IMR-90 (cell line): ENCODE measurements around the gene MCM3AP. TPM values are rescaled to one million over a fixed set of nuclear protein-coding genes. Genes with fewer than 3 reads are reported as not detected.

ENCODE experiments used
- ATAC-seq: fragments of 200-7000 bp; cut with Tn5 transposase; 2 replicates; pipeline ENCODE4 v1.9.1; 2020; ENCODE audit warnings: low read depth, mild to moderate bottlenecking, moderate library complexity
- BruUV-seq: library from RNA; stranded (reverse); fragments of 400-500 nt; replicated peaks from 2 replicates; lab custom pipeline; 2021; lab: Mats Ljungman, UMichigan
- CTCF ChIA-PET: fragments of 300-600 bp; formaldehyde crosslinking; extraction: SDS; loops from one replicate; lab custom pipeline; 2021; ENCODE audit warnings: antibody characterized with exemption; lab: Yijun Ruan, JAX
- POLR2A ChIA-PET: fragments of 300-600 bp; sonication (Branson Sonifier 250); formaldehyde crosslinking; loops from one replicate; lab custom pipeline; 2022; ENCODE audit warnings: antibody characterized with exemption; ENCODE audit not compliant: unreplicated experiment; lab: Charles Lee
- DNase-seq: peaks from one replicate; pipeline ENCODE4 v3.0.0; 2013
- H2AFZ ChIP-seq: replicated peaks from 2 replicates; pipeline ENCODE3; 2013; ENCODE audit warnings: low read length, mild to moderate bottlenecking; ENCODE audit not compliant: poor library complexity
- H2AK5ac ChIP-seq: 2 replicates; pipeline ENCODE4 v1.6.1; 2013; ENCODE audit warnings: low read depth, low read length, inconsistent platforms
- H2AK9ac ChIP-seq: replicated peaks from 2 replicates; pipeline ENCODE3; 2013; ENCODE audit warnings: mild to moderate bottlenecking, low read depth, low read length, moderate library complexity; ENCODE audit not compliant: poor library complexity
- H2BK120ac ChIP-seq: 2 replicates; pipeline ENCODE4 v1.6.1; 2013; ENCODE audit warnings: low read depth, low read length, inconsistent platforms
- H2BK15ac ChIP-seq: 3 replicates; pipeline ENCODE4 v1.6.1; 2013; ENCODE audit warnings: low read depth, low read length, inconsistent platforms
- H2BK20ac ChIP-seq: 2 replicates; pipeline ENCODE4 v1.6.1; 2013; ENCODE audit warnings: low read depth, mild to moderate bottlenecking, inconsistent platforms, low read length, moderate library complexity
- H2BK5ac ChIP-seq: 2 replicates; pipeline ENCODE4 v1.6.1; 2013; ENCODE audit warnings: mild to moderate bottlenecking, low read depth, low read length, inconsistent platforms; ENCODE audit not compliant: poor library complexity, severe bottlenecking
- H3K14ac ChIP-seq: replicated peaks from 2 replicates; pipeline ENCODE4 v1.6.1; 2013; ENCODE audit warnings: low read depth, low read length, inconsistent platforms
- H3K18ac ChIP-seq: 2 replicates; pipeline ENCODE4 v1.6.1; 2013; ENCODE audit warnings: low read depth, low read length, control low read depth
- H3K23ac ChIP-seq: 2 replicates; pipeline ENCODE4 v1.6.1; 2013; ENCODE audit warnings: low read depth, low read length, inconsistent platforms
- H3K27ac ChIP-seq: 2 replicates; pipeline ENCODE4 v1.5.1; 2013; ENCODE audit warnings: mild to moderate bottlenecking, control low read depth, low read length; ENCODE audit not compliant: insufficient read depth
- H3K27me3 ChIP-seq: 2 replicates; pipeline ENCODE4 v1.6.1; 2013; ENCODE audit warnings: low read length; ENCODE audit not compliant: control insufficient read depth, insufficient read depth
- H3K36me3 ChIP-seq: 2 replicates; pipeline ENCODE4 v1.6.1; 2013; ENCODE audit warnings: low read length, mixed read lengths; ENCODE audit not compliant: control insufficient read depth, insufficient read depth
- H3K4ac ChIP-seq: 2 replicates; pipeline ENCODE4 v1.6.1; 2013; ENCODE audit warnings: low read depth, low read length, inconsistent platforms
- H3K4me1 ChIP-seq: 2 replicates; pipeline ENCODE4 v1.6.1; 2013; ENCODE audit warnings: low read length, mixed read lengths; ENCODE audit not compliant: control insufficient read depth, insufficient read depth
- H3K4me2 ChIP-seq: 2 replicates; pipeline ENCODE4 v1.6.1; 2013; ENCODE audit warnings: low read depth, mild to moderate bottlenecking, control low read depth, low read length, moderate library complexity
- H3K4me3 ChIP-seq: 2 replicates; pipeline ENCODE4 v1.5.1; 2013; ENCODE audit warnings: low read depth, mild to moderate bottlenecking, control low read depth, low read length, moderate library complexity; ENCODE audit not compliant: insufficient read depth
- H3K56ac ChIP-seq: 2 replicates; pipeline ENCODE4 v1.6.1; 2013; ENCODE audit warnings: low read length, inconsistent platforms; ENCODE audit not compliant: insufficient read depth; ENCODE audit errors: extremely low read depth
- H3K79me1 ChIP-seq, 2 experiments: 2 replicates each; pipeline ENCODE4 v1.6.1; 2013; ENCODE audit warnings: low read length in 2 of 2, inconsistent platforms in 1 of 2, low read depth in 1 of 2
- H3K9ac ChIP-seq: 2 replicates; pipeline ENCODE4 v1.6.1; 2013; ENCODE audit warnings: low read depth, low read length, control low read depth
- H3K9me1 ChIP-seq: 2 replicates; pipeline ENCODE4 v1.6.1; 2013; ENCODE audit warnings: low read length, inconsistent platforms; ENCODE audit not compliant: insufficient read depth
- H3K9me3 ChIP-seq: 2 replicates; pipeline ENCODE4 v1.6.1; 2013; ENCODE audit warnings: low read length; ENCODE audit not compliant: control insufficient read depth, insufficient read depth
- H4K20me1 ChIP-seq: 2 replicates; pipeline ENCODE4 v1.6.1; 2013; ENCODE audit warnings: low read length, inconsistent platforms; ENCODE audit not compliant: insufficient read depth
- H4K5ac ChIP-seq: 2 replicates; pipeline ENCODE4 v1.6.1; 2013; ENCODE audit warnings: mild to moderate bottlenecking, low read depth, low read length, control low read depth
- H4K8ac ChIP-seq, 2 experiments: 2 replicates each; pipeline ENCODE4 v1.6.1; 2013; ENCODE audit warnings: low read depth in 2 of 2, low read length in 2 of 2, control low read depth in 1 of 2, inconsistent platforms in 1 of 2
- H4K91ac ChIP-seq: 2 replicates; pipeline ENCODE4 v1.6.1; 2013; ENCODE audit warnings: low read depth, low read length, inconsistent platforms; ENCODE audit not compliant: insufficient read depth
- BHLHE40 ChIP-seq: fragments of 150-350 bp; IDR thresholded peaks from 2 replicates; pipeline ENCODE4 v1.6.1; 2016; ENCODE audit warnings: mild to moderate bottlenecking, low read depth, low read length
- CEBPB ChIP-seq: IDR thresholded peaks from 2 replicates; pipeline ENCODE4 v1.6.1; 2012; ENCODE audit warnings: low read depth, low read length, improper control_type of control experiment
- CHD1 ChIP-seq: IDR thresholded peaks from 2 replicates; pipeline ENCODE4 v1.6.1; 2012; ENCODE audit warnings: low read depth, low read length, improper control_type of control experiment
- FOS ChIP-seq: fragments of 150-350 bp; IDR thresholded peaks from 2 replicates; pipeline ENCODE4 v1.6.1; 2016; ENCODE audit warnings: low read depth, low read length
- MAFK ChIP-seq: IDR thresholded peaks from 2 replicates; pipeline ENCODE4 v1.6.1; 2012; ENCODE audit warnings: low read depth, low read length, improper control_type of control experiment
- MAZ ChIP-seq: IDR thresholded peaks from 2 replicates; pipeline ENCODE4 v1.6.1; 2012; ENCODE audit warnings: low read depth, mild to moderate bottlenecking, low read length, improper control_type of control experiment, moderate library complexity, borderline replicate concordance
- MXI1 ChIP-seq: IDR thresholded peaks from 2 replicates; pipeline ENCODE4 v1.6.1; 2012; ENCODE audit warnings: low read depth, mild to moderate bottlenecking, low read length, moderate library complexity, borderline replicate concordance
- POLR2A ChIP-seq: IDR thresholded peaks from 2 replicates; pipeline ENCODE4 v1.6.1; 2012; ENCODE audit warnings: mild to moderate bottlenecking, low read depth, low read length
- RAD21 ChIP-seq: IDR thresholded peaks from 2 replicates; pipeline ENCODE4 v1.6.1; 2012; ENCODE audit warnings: low read length, improper control_type of control experiment
- RCOR1 ChIP-seq: IDR thresholded peaks from 2 replicates; pipeline ENCODE4 v1.6.1; 2012; ENCODE audit warnings: mild to moderate bottlenecking, low read length, improper control_type of control experiment; ENCODE audit not compliant: insufficient replicate concordance
- RFX5 ChIP-seq: IDR thresholded peaks from 2 replicates; pipeline ENCODE4 v1.8.0; 2012; ENCODE audit warnings: low read depth, mild to moderate bottlenecking, low read length, moderate library complexity
- SMC3 ChIP-seq: fragments of 150-350 bp; IDR thresholded peaks from 2 replicates; pipeline ENCODE4 v1.6.1; 2016; ENCODE audit warnings: low read depth, mild to moderate bottlenecking, antibody characterized with exemption, low read length, moderate library complexity
- USF2 ChIP-seq: fragments of 150-350 bp; IDR thresholded peaks from 2 replicates; pipeline ENCODE4 v1.6.1; 2017; ENCODE audit warnings: mild to moderate bottlenecking, antibody characterized with exemption, low read length, low read depth
- WGBS, 2 experiments: methylation state at CpG; one replicate each; pipeline versions ENCODE4 v1.1.5 to v1.1.7; 2013; ENCODE audit warnings: missing lambda C conversion rate in 2 of 2; ENCODE audit not compliant: insufficient read length in 1 of 2; ENCODE audit errors: extremely low coverage in 2 of 2; 5-methylcytosine and 5-hydroxymethylcytosine counted together
- dilution Hi-C: fragments of 300-500 bp; cut with HindIII; formaldehyde crosslinking; loops from one replicate; pipeline ENCODE4 v1.14.3; 2018; ENCODE audit warnings: low sequenced_read_pairs; ENCODE audit not compliant: unreplicated experiment
- in situ Hi-C: fragments of 300-500 bp; cut with MboI; formaldehyde crosslinking; loops from 3 replicates; pipeline ENCODE4 v1.14.3; 2019; ENCODE audit warnings: low sequenced_read_pairs, inconsistent platforms, mixed read lengths
- intact Hi-C: fragments of 100-400 bp; cut with micrococcal nuclease; formaldehyde crosslinking; loops from 2 replicates; pipeline ENCODE4 v1.10.0; 2022
- polyA plus RNA-seq, 3 experiments: library from polyadenylated mRNA; depleted of rRNA; stranded (reverse); fragments of >200 nt; gene quantifications; 2 replicates each; pipeline ENCODE4 v1.2.3, GENCODE V29; 2012; ENCODE audit warnings: low replicate concordance in 1 of 3
- total RNA-seq: library from RNA; depleted of rRNA; stranded (reverse); fragments of >200 nt; gene quantifications from 2 replicates; pipeline ENCODE4 v1.2.3, GENCODE V29; 2012
- TF ChIP-seq, protein P1 (sequence below): conservative IDR thresholded peaks from 2 replicates; pipeline ENCODE4 v1.5.1; 2012; ENCODE audit warnings: mild to moderate bottlenecking, low read depth, low read length, improper control_type of control experiment
- TF ChIP-seq, protein P2 (sequence below): fragments of 150-350 bp; IDR thresholded peaks from 2 replicates; pipeline ENCODE4 v1.6.1; 2016; ENCODE audit warnings: low read depth, mild to moderate bottlenecking, low read length, moderate library complexity, borderline replicate concordance

MCM3AP gene
- total and polyA plus RNA-seq, 2 of the 4 experiments (the other 2 are of a cell fraction): 46.5 to 63.1 TPM

GRCh38 chr21:46326110-46326703 is 40.8 kb upstream of the MCM3AP start:
- Histone ChIP-seq H3K9me3 (no peaks in the 10 kb centered on the region), H3K4me1 (peaks cover 9% of the 10 kb centered on the region), H3K14ac (0 out of 2 replicates have a peak overlapping the region, but pooled peaks have one; percentile 46), H3K18ac (no peak overlapping the region), H2BK15ac (no peak overlapping the region), H3K36me3 (peaks cover 9% of the 10 kb centered on the region), H3K9ac (no peak overlapping the region; the same call in 1 of the 2 replicates), H3K4ac (peak overlapping the region; percentile 47), H2BK5ac (no peak overlapping the region), H2BK20ac (no peak overlapping the region), H3K23ac (peak overlapping the region; percentile 82), H3K4me3 (no peak overlapping the region), H4K8ac (no peak overlapping the region; a peak in 1 of 4 replicates), H3K9me1 (peaks cover 9% of the 10 kb centered on the region), H3K27me3 (no peaks in the 10 kb centered on the region), H4K91ac (no peak overlapping the region), H2AFZ (no peak overlapping the region), H4K5ac (no peak overlapping the region), H4K20me1 (peaks cover 10% of the 10 kb centered on the region), H3K79me1 (peaks cover 17 to 59% of the 10 kb centered on the region in 2 experiments; a peak in 3 of 4 replicates), H3K56ac (no peak overlapping the region), H2BK120ac (no peak overlapping the region), H3K4me2 (no peak overlapping the region; the same call in 1 of the 2 replicates), H3K27ac (no peak overlapping the region), H2AK9ac (peak overlapping the region; percentile 55), H2AK5ac (0 out of 2 replicates have a peak overlapping the region, but pooled peaks have one; percentile 5)
- DNase-seq (no peak), ATAC-seq (no peak)
- in situ Hi-C loops (no loop called here), intact Hi-C loops (loop anchor here (10.0 kb wide), 1 partner anchor 351 kb away; no protein-coding TSS in a partner anchor), dilution Hi-C loops (no loop called here)
- WGBS, 2 experiments: 97% methylated on average over 7 of the region's 15 CpGs; no CpG with 5 or more reads in 1 of the 2 experiments
- ChIA-PET POLR2A (no interaction called here), CTCF (interaction anchor here (1.2 kb wide), 1 partner anchor 19 kb away, joined by 3 read pairs; no protein-coding TSS in a partner anchor)
- BruUV-seq: no TSS peak
- TF ChIP-seq RFX5: no peak
- TF ChIP-seq RCOR1: no peak
- TF ChIP-seq SMC3: no peak
- TF ChIP-seq, protein P1, sequence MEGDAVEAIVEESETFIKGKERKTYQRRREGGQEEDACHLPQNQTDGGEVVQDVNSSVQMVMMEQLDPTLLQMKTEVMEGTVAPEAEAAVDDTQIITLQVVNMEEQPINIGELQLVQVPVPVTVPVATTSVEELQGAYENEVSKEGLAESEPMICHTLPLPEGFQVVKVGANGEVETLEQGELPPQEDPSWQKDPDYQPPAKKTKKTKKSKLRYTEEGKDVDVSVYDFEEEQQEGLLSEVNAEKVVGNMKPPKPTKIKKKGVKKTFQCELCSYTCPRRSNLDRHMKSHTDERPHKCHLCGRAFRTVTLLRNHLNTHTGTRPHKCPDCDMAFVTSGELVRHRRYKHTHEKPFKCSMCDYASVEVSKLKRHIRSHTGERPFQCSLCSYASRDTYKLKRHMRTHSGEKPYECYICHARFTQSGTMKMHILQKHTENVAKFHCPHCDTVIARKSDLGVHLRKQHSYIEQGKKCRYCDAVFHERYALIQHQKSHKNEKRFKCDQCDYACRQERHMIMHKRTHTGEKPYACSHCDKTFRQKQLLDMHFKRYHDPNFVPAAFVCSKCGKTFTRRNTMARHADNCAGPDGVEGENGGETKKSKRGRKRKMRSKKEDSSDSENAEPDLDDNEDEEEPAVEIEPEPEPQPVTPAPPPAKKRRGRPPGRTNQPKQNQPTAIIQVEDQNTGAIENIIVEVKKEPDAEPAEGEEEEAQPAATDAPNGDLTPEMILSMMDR: no peak
- no peak for TF ChIP-seq FOS
- no peak for TF ChIP-seq USF2
- TF ChIP-seq CEBPB: no peak
- TF ChIP-seq MXI1: no peak
- TF ChIP-seq, protein P2, sequence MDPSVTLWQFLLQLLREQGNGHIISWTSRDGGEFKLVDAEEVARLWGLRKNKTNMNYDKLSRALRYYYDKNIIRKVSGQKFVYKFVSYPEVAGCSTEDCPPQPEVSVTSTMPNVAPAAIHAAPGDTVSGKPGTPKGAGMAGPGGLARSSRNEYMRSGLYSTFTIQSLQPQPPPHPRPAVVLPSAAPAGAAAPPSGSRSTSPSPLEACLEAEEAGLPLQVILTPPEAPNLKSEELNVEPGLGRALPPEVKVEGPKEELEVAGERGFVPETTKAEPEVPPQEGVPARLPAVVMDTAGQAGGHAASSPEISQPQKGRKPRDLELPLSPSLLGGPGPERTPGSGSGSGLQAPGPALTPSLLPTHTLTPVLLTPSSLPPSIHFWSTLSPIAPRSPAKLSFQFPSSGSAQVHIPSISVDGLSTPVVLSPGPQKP: no peak
- no peak for TF ChIP-seq POLR2A
- no peak for TF ChIP-seq BHLHE40
- TF ChIP-seq MAZ: no peak
- no peak for TF ChIP-seq RAD21
- TF ChIP-seq MAFK: no peak
- no peak for TF ChIP-seq CHD1
